ENCODE data around the gene ZNF524. TPM values are rescaled to one million over a fixed set of nuclear protein-coding genes. Genes with fewer than 3 reads are reported as not detected.

Gene ZNF524
- polyA plus RNA-seq, 1 of the 3 experiments (the other 2 are of a cell fraction): 7.3 TPM

- TF ChIP-seq, protein P1, sequence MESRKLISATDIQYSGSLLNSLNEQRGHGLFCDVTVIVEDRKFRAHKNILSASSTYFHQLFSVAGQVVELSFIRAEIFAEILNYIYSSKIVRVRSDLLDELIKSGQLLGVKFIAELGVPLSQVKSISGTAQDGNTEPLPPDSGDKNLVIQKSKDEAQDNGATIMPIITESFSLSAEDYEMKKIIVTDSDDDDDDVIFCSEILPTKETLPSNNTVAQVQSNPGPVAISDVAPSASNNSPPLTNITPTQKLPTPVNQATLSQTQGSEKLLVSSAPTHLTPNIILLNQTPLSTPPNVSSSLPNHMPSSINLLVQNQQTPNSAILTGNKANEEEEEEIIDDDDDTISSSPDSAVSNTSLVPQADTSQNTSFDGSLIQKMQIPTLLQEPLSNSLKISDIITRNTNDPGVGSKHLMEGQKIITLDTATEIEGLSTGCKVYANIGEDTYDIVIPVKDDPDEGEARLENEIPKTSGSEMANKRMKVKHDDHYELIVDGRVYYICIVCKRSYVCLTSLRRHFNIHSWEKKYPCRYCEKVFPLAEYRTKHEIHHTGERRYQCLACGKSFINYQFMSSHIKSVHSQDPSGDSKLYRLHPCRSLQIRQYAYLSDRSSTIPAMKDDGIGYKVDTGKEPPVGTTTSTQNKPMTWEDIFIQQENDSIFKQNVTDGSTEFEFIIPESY (IDR thresholded peaks at IDR 0.05; ENCODE audit: borderline replicate concordance, low read depth): 0 out of 2 replicates have a peak, but pooled peaks have one; percentile 0
- no peak for TF ChIP-seq ELF1 (IDR thresholded peaks at IDR 0.05)
Observed at GRCh38 chr19:55605637-55606470, 5.8 kb downstream of the ZNF524 start, which contains the start of gene ZNF865 (continued).

DNA sequence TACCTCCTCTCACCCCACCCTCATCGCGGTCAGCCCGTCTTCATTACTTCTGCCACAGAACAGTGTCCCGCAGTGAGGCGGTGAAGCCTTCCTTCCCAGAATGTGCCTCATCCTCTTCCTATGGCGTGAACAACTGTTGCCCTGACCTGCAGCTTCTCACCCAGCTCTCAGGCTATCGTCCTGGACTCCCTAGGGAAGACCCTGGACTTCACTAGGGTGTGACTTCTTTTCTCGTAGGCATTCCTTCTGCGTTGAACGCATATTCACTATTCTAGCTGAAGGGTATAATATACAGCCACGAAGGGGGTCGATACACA, 6.3 kb downstream of the ZNF524 start:
- ChIA-PET CTCF (interaction anchor here (0.6 to 3.5 kb wide), 23 partner anchors 12 to 379 kb away, joined by 3 to 31 read pairs (median 4); partner anchors contain the start of genes ZNF579, ZNF581, ZNF628 and ZNF784), POLR2A (interaction anchor here (0.8 to 2.0 kb wide), 5 partner anchors 12 to 120 kb away, joined by 3 to 10 read pairs (median 3); partner anchors contain the start of genes ZNF579 and ZNF784)
- Histone ChIP-seq H3K9me3 (no peaks in the 10 kb centered on the region), H3K79me2 (ENCODE audit: insufficient read depth) (peaks cover 61% of the 10 kb centered on the region), H3K27ac (ENCODE audit: low read depth in 2 of 2, low read length in 1 of 2) (peak overlapping the region; percentile 56 to 95; a peak in 3 of 4 replicates), H4K20me1 (ENCODE audit: insufficient read depth) (peaks cover 35% of the 10 kb centered on the region; the same call in 1 of the 2 replicates), H3K9me2 (no peaks in the 10 kb centered on the region), H3K4me2 (peak overlapping the region; percentile 86), H3K27me3 (ENCODE audit: insufficient read depth) (no peaks in the 10 kb centered on the region), H3K36me3 (replicated peaks in 1 of 2; ENCODE audit: control insufficient read depth in 1 of 2, insufficient read depth in 2 of 2, low read length in 1 of 2) (peaks cover 12 to 24% of the 10 kb centered on the region in 2 experiments), H3K9ac (peak overlapping the region; percentile 93), H3K4me1 (ENCODE audit: control insufficient read depth in 1 of 2, insufficient read depth in 2 of 2, low read depth in 1 of 2, low read length in 1 of 2) (peaks cover 3 to 12% of the 10 kb centered on the region in 2 experiments; a peak in 3 of 4 replicates), H2AFZ (ENCODE audit: low read depth) (no peak overlapping the region), H3F3A (replicated peaks; ENCODE audit: insufficient read depth) (peaks cover 18% of the 10 kb centered on the region), H3K4me3 (ENCODE audit: low read depth in 2 of 2, low read length in 1 of 2) (peak overlapping the region; percentile 88 to 93)
- TF ChIP-seq SIN3A (IDR thresholded peaks at IDR 0.05; ENCODE audit: borderline replicate concordance, low read depth, low read length) (no peak), EP300 (IDR thresholded peaks at IDR 0.05; ENCODE audit: borderline replicate concordance in 1 of 2, low read depth in 1 of 2, low read length in 1 of 2) (0 out of 4 replicates have a peak, but pooled peaks of 1 of the 2 experiments have one; percentile 16), CHD2 (IDR thresholded peaks at IDR 0.05; ENCODE audit: low read length, partially characterized antibody) (no peak)
- TF ChIP-seq, protein P2, sequence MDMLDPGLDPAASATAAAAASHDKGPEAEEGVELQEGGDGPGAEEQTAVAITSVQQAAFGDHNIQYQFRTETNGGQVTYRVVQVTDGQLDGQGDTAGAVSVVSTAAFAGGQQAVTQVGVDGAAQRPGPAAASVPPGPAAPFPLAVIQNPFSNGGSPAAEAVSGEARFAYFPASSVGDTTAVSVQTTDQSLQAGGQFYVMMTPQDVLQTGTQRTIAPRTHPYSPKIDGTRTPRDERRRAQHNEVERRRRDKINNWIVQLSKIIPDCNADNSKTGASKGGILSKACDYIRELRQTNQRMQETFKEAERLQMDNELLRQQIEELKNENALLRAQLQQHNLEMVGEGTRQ (IDR thresholded peaks at IDR 0.05; ENCODE audit: borderline replicate concordance, low read depth, low read length): no peak
- 18% methylated on average over 12 of the region's 12 CpGs for WGBS (ENCODE audit: low lambda C conversion rate)
- no peak for DNase-seq

DNA sequence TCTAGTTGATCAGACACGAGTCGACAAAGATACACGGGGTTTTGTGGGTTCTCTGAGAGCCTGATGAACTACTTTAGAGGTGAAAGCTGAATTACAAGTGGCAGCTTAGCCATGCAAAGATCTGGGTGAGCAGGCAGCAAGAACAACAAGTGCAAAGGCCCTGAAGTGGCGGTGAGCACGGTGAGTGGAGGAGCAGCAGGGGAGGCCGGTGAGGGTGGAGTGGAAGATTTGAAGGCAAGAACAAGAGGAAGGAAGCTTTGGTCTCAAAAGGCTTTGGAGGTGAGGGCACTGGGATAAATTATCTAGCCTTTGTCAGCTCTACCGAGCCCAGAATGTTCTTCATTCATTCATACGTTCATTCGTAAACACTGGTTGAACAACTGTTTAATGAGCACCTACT, 6.7 kb downstream of the ZNF524 start:
- H3K4me2 ChIP-seq: peak overlapping the region; percentile 86
- peak overlapping the region; percentile 88 to 93 for H3K4me3 ChIP-seq (ENCODE audit: low read depth in 2 of 2, low read length in 1 of 2)
- peaks cover 62% of the 10 kb centered on the region for H3K79me2 ChIP-seq (ENCODE audit: insufficient read depth)
- peaks cover 3 to 11% of the 10 kb centered on the region in 2 experiments; a peak in 3 of 4 replicates for H3K4me1 ChIP-seq (ENCODE audit: control insufficient read depth in 1 of 2, insufficient read depth in 2 of 2, low read depth in 1 of 2, low read length in 1 of 2)
- no peaks in the 10 kb centered on the region for H3K27me3 ChIP-seq (ENCODE audit: insufficient read depth)
- WGBS (ENCODE audit: low lambda C conversion rate): 66% methylated on average over 9 of the region's 9 CpGs
- H4K20me1 ChIP-seq (ENCODE audit: insufficient read depth): peaks cover 38% of the 10 kb centered on the region; the same call in 1 of the 2 replicates
- H2AFZ ChIP-seq (ENCODE audit: low read depth): no peak overlapping the region
- no peak overlapping the region for H3K27ac ChIP-seq (ENCODE audit: low read depth in 2 of 2, low read length in 1 of 2)
- no peak for DNase-seq
- no peaks in the 10 kb centered on the region for H3K9me2 ChIP-seq
- peak overlapping the region; percentile 93 for H3K9ac ChIP-seq
- H3K36me3 ChIP-seq (replicated peaks in 1 of 2; ENCODE audit: control insufficient read depth in 1 of 2, insufficient read depth in 2 of 2, low read length in 1 of 2): peaks cover 12 to 24% of the 10 kb centered on the region in 2 experiments
- H3K9me3 ChIP-seq: no peaks in the 10 kb centered on the region
- peaks cover 17% of the 10 kb centered on the region for H3F3A ChIP-seq (replicated peaks; ENCODE audit: insufficient read depth)
- TF ChIP-seq TCF12 (IDR thresholded peaks at IDR 0.05): no peak
- ChIA-PET CTCF (interaction anchor here (0.6 to 3.5 kb wide), 23 partner anchors 12 to 379 kb away, joined by 3 to 31 read pairs (median 4); partner anchors contain the start of genes ZNF579, ZNF581, ZNF628 and ZNF784), POLR2A (interaction anchor here (1.2 to 2.0 kb wide), 4 partner anchors 12 to 120 kb away, joined by 3 to 10 read pairs (median 5); partner anchors contain the start of gene ZNF784)
